IMR-90 (cell line): ENCODE data around the gene SLCO3A1. TPM values are rescaled to one million over a fixed set of nuclear protein-coding genes. Genes with fewer than 3 reads are reported as not detected.

Experiments used
- ATAC-seq: fragments of 200-7000 bp; cut with Tn5 transposase; 2 replicates; pipeline ENCODE4 v1.9.1; 2020; ENCODE audit warnings: low read depth, mild to moderate bottlenecking, moderate library complexity
- BruUV-seq: library from RNA; stranded (reverse); fragments of 400-500 nt; replicated peaks from 2 replicates; lab custom pipeline; 2021; lab: Mats Ljungman, UMichigan
- CTCF ChIA-PET: fragments of 300-600 bp; formaldehyde crosslinking; extraction: SDS; loops from one replicate; lab custom pipeline; 2021; ENCODE audit warnings: antibody characterized with exemption; lab: Yijun Ruan, JAX
- POLR2A ChIA-PET: fragments of 300-600 bp; sonication (Branson Sonifier 250); formaldehyde crosslinking; loops from one replicate; lab custom pipeline; 2022; ENCODE audit warnings: antibody characterized with exemption; ENCODE audit not compliant: unreplicated experiment; lab: Charles Lee
- DNase-seq: peaks from one replicate; pipeline ENCODE4 v3.0.0; 2013
- H2AFZ ChIP-seq: replicated peaks from 2 replicates; pipeline ENCODE3; 2013; ENCODE audit warnings: low read length, mild to moderate bottlenecking; ENCODE audit not compliant: poor library complexity
- H2AK5ac ChIP-seq: 2 replicates; pipeline ENCODE4 v1.6.1; 2013; ENCODE audit warnings: low read depth, low read length, inconsistent platforms
- H2AK9ac ChIP-seq: replicated peaks from 2 replicates; pipeline ENCODE3; 2013; ENCODE audit warnings: mild to moderate bottlenecking, low read depth, low read length, moderate library complexity; ENCODE audit not compliant: poor library complexity
- H2BK120ac ChIP-seq: 2 replicates; pipeline ENCODE4 v1.6.1; 2013; ENCODE audit warnings: low read depth, low read length, inconsistent platforms
- H2BK15ac ChIP-seq: 3 replicates; pipeline ENCODE4 v1.6.1; 2013; ENCODE audit warnings: low read depth, low read length, inconsistent platforms
- H2BK20ac ChIP-seq: 2 replicates; pipeline ENCODE4 v1.6.1; 2013; ENCODE audit warnings: low read depth, mild to moderate bottlenecking, inconsistent platforms, low read length, moderate library complexity
- H2BK5ac ChIP-seq: 2 replicates; pipeline ENCODE4 v1.6.1; 2013; ENCODE audit warnings: mild to moderate bottlenecking, low read depth, low read length, inconsistent platforms; ENCODE audit not compliant: poor library complexity, severe bottlenecking
- H3K14ac ChIP-seq: replicated peaks from 2 replicates; pipeline ENCODE4 v1.6.1; 2013; ENCODE audit warnings: low read depth, low read length, inconsistent platforms
- H3K18ac ChIP-seq: 2 replicates; pipeline ENCODE4 v1.6.1; 2013; ENCODE audit warnings: low read depth, low read length, control low read depth
- H3K23ac ChIP-seq: 2 replicates; pipeline ENCODE4 v1.6.1; 2013; ENCODE audit warnings: low read depth, low read length, inconsistent platforms
- H3K27ac ChIP-seq: 2 replicates; pipeline ENCODE4 v1.5.1; 2013; ENCODE audit warnings: mild to moderate bottlenecking, control low read depth, low read length; ENCODE audit not compliant: insufficient read depth
- H3K27me3 ChIP-seq: 2 replicates; pipeline ENCODE4 v1.6.1; 2013; ENCODE audit warnings: low read length; ENCODE audit not compliant: control insufficient read depth, insufficient read depth
- H3K36me3 ChIP-seq: 2 replicates; pipeline ENCODE4 v1.6.1; 2013; ENCODE audit warnings: low read length, mixed read lengths; ENCODE audit not compliant: control insufficient read depth, insufficient read depth
- H3K4ac ChIP-seq: 2 replicates; pipeline ENCODE4 v1.6.1; 2013; ENCODE audit warnings: low read depth, low read length, inconsistent platforms
- H3K4me1 ChIP-seq: 2 replicates; pipeline ENCODE4 v1.6.1; 2013; ENCODE audit warnings: low read length, mixed read lengths; ENCODE audit not compliant: control insufficient read depth, insufficient read depth
- H3K4me2 ChIP-seq: 2 replicates; pipeline ENCODE4 v1.6.1; 2013; ENCODE audit warnings: low read depth, mild to moderate bottlenecking, control low read depth, low read length, moderate library complexity
- H3K4me3 ChIP-seq: 2 replicates; pipeline ENCODE4 v1.5.1; 2013; ENCODE audit warnings: low read depth, mild to moderate bottlenecking, control low read depth, low read length, moderate library complexity; ENCODE audit not compliant: insufficient read depth
- H3K56ac ChIP-seq: 2 replicates; pipeline ENCODE4 v1.6.1; 2013; ENCODE audit warnings: low read length, inconsistent platforms; ENCODE audit not compliant: insufficient read depth; ENCODE audit errors: extremely low read depth
- H3K79me1 ChIP-seq, 2 experiments: 2 replicates each; pipeline ENCODE4 v1.6.1; 2013; ENCODE audit warnings: low read length in 2 of 2, inconsistent platforms in 1 of 2, low read depth in 1 of 2
- H3K9ac ChIP-seq: 2 replicates; pipeline ENCODE4 v1.6.1; 2013; ENCODE audit warnings: low read depth, low read length, control low read depth
- H3K9me1 ChIP-seq: 2 replicates; pipeline ENCODE4 v1.6.1; 2013; ENCODE audit warnings: low read length, inconsistent platforms; ENCODE audit not compliant: insufficient read depth
- H3K9me3 ChIP-seq: 2 replicates; pipeline ENCODE4 v1.6.1; 2013; ENCODE audit warnings: low read length; ENCODE audit not compliant: control insufficient read depth, insufficient read depth
- H4K20me1 ChIP-seq: 2 replicates; pipeline ENCODE4 v1.6.1; 2013; ENCODE audit warnings: low read length, inconsistent platforms; ENCODE audit not compliant: insufficient read depth
- H4K5ac ChIP-seq: 2 replicates; pipeline ENCODE4 v1.6.1; 2013; ENCODE audit warnings: mild to moderate bottlenecking, low read depth, low read length, control low read depth
- H4K8ac ChIP-seq, 2 experiments: 2 replicates each; pipeline ENCODE4 v1.6.1; 2013; ENCODE audit warnings: low read depth in 2 of 2, low read length in 2 of 2, control low read depth in 1 of 2, inconsistent platforms in 1 of 2
- H4K91ac ChIP-seq: 2 replicates; pipeline ENCODE4 v1.6.1; 2013; ENCODE audit warnings: low read depth, low read length, inconsistent platforms; ENCODE audit not compliant: insufficient read depth
- RCOR1 ChIP-seq: IDR thresholded peaks from 2 replicates; pipeline ENCODE4 v1.6.1; 2012; ENCODE audit warnings: mild to moderate bottlenecking, low read length, improper control_type of control experiment; ENCODE audit not compliant: insufficient replicate concordance
- WGBS, 2 experiments: methylation state at CpG; one replicate each; pipeline versions ENCODE4 v1.1.5 to v1.1.7; 2013; ENCODE audit warnings: missing lambda C conversion rate in 2 of 2; ENCODE audit not compliant: insufficient read length in 1 of 2; ENCODE audit errors: extremely low coverage in 2 of 2; 5-methylcytosine and 5-hydroxymethylcytosine counted together
- dilution Hi-C: fragments of 300-500 bp; cut with HindIII; formaldehyde crosslinking; loops from one replicate; pipeline ENCODE4 v1.14.3; 2018; ENCODE audit warnings: low sequenced_read_pairs; ENCODE audit not compliant: unreplicated experiment
- in situ Hi-C: fragments of 300-500 bp; cut with MboI; formaldehyde crosslinking; loops from 3 replicates; pipeline ENCODE4 v1.14.3; 2019; ENCODE audit warnings: low sequenced_read_pairs, inconsistent platforms, mixed read lengths
- intact Hi-C: fragments of 100-400 bp; cut with micrococcal nuclease; formaldehyde crosslinking; loops from 2 replicates; pipeline ENCODE4 v1.10.0; 2022
- polyA plus RNA-seq, 3 experiments: library from polyadenylated mRNA; depleted of rRNA; stranded (reverse); fragments of >200 nt; gene quantifications; 2 replicates each; pipeline ENCODE4 v1.2.3, GENCODE V29; 2012; ENCODE audit warnings: low replicate concordance in 1 of 3
- total RNA-seq: library from RNA; depleted of rRNA; stranded (reverse); fragments of >200 nt; gene quantifications from 2 replicates; pipeline ENCODE4 v1.2.3, GENCODE V29; 2012

Gene SLCO3A1
- total and polyA plus RNA-seq, 2 of the 4 experiments (the other 2 are of a cell fraction) = 4.7 to 8.1 TPM

DNA sequence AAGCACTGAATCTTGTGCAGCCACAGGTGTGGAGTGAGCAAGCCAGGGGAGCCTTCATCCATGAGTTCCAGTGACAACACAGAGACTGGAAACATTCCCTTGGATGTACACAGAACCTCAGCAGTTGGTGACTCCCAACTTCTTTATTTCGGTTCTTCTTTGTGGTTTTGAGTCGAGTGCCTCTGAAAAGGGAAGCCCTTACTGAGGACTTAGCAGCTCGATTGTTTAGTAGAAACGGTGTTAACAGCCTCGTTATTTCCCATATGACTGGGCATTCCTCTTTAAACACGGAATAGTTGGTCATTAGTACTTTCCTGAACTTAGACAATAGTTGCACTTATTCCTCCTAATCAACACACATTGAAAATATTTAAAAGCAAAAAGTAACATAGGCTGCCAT lies 7.7 kb downstream of the SLCO3A1 start:
- CTCF ChIA-PET = no interaction called here

More for the DNA sequence above, 7.7 kb downstream of the SLCO3A1 start:
- Histone ChIP-seq H3K18ac (no peak overlapping the region), H2BK15ac (no peak overlapping the region), H4K20me1 (0 out of 2 replicates have a peak, but pooled peaks cover 4% of the 10 kb centered on the region), H3K4me3 (no peak overlapping the region), H3K56ac (no peak overlapping the region), H3K4ac (no peak overlapping the region), H3K27me3 (no peaks in the 10 kb centered on the region), H3K14ac (no peak overlapping the region), H2AK5ac (no peak overlapping the region), H3K9me1 (0 out of 2 replicates have a peak, but pooled peaks cover 5% of the 10 kb centered on the region), H2AK9ac (no peak overlapping the region), H2BK120ac (no peak overlapping the region), H2BK5ac (no peak overlapping the region), H2BK20ac (no peak overlapping the region), H3K4me1 (peaks cover 6% of the 10 kb centered on the region), H3K9me3 (no peaks in the 10 kb centered on the region), H3K79me1 (peaks cover 5 to 16% of the 10 kb centered on the region in 2 experiments; a peak in 3 of 4 replicates), H3K23ac (no peak overlapping the region), H3K36me3 (no peaks in the 10 kb centered on the region), H4K5ac (no peak overlapping the region), H4K8ac (no peak overlapping the region), H4K91ac (no peak overlapping the region), H3K9ac (no peak overlapping the region), H3K27ac (no peak overlapping the region), H2AFZ (no peak overlapping the region), H3K4me2 (no peak overlapping the region)
- ATAC-seq (no peak), DNase-seq (no peak)
- dilution Hi-C loops = no loop called here
- POLR2A ChIA-PET = no interaction called here
- no CpG with 5 or more reads among the region's 6 CpGs for WGBS, 2 experiments
- intact Hi-C loops = no loop called here
- no peak for TF ChIP-seq RCOR1
- in situ Hi-C loops = no loop called here
- BruUV-seq = no TSS peak
